OCI-M2 (cell line): ENCODE results near the gene CDC42BPB.
"Not testable (repeated sequence)": the region's sequence is repeated elsewhere in the genome, so short reads cannot be mapped to it uniquely, and the experiment has no call there.

Source experiments
- DNase-seq: peaks from one replicate; lab custom pipeline; 2025; ENCODE audit not compliant: unreplicated experiment; lab: John Stamatoyannopoulos, UW

Gene CDC42BPB

GRCh38 chr14:102902523-102903247, 154.7 kb downstream of the CDC42BPB start:
- no peak for DNase-seq

GRCh38 chr14:102902086-102902485, 155.3 kb downstream of the CDC42BPB start:
- DNase-seq: no peak

DNA sequence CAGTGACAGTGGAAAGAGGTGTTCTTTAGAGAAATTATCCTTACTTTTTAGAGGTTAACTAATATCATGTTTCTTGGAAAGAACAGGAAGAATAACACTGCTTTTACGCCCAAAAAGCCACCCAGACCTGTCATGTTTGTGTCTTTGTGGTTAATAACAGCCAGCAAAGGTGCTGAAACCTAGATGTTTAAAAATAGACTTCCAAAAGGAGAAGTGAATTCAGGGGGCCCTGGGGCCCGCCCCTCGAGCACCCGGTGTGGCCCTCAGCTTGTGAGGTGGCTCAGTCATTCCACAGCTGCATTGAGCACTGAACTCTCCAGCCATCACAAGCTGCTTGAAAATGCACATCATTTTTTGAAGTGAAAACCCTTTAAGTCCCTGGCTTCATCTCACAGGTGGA, 155.7 kb downstream of the CDC42BPB start:
- DNase-seq: no peak

- no peak for DNase-seq
Measured at GRCh38 chr14:102900631-102901571, 156.4 kb downstream of the CDC42BPB start.

- DNase-seq: no peak
Measured at GRCh38 chr14:102899516-102899900, 157.8 kb downstream of the CDC42BPB start.

- no peak for DNase-seq
Measured at GRCh38 chr14:102898776-102899515, 158.4 kb downstream of the CDC42BPB start.

- DNase-seq: no peak
Measured at GRCh38 chr14:102898298-102898697, 159.1 kb downstream of the CDC42BPB start.

- no peak for DNase-seq
Measured at GRCh38 chr14:102897299-102898027, 159.9 kb downstream of the CDC42BPB start.

GRCh38 chr14:102896735-102897134, 160.6 kb downstream of the CDC42BPB start:
- not testable (repeated sequence) for DNase-seq

- DNase-seq: no peak
Measured at GRCh38 chr14:102893452-102893851, 163.9 kb downstream of the CDC42BPB start.

GRCh38 chr14:102892651-102893050, 164.7 kb downstream of the CDC42BPB start:
- no peak for DNase-seq

GRCh38 chr14:102891556-102891955, 165.8 kb downstream of the CDC42BPB start:
- DNase-seq: no peak

DNA sequence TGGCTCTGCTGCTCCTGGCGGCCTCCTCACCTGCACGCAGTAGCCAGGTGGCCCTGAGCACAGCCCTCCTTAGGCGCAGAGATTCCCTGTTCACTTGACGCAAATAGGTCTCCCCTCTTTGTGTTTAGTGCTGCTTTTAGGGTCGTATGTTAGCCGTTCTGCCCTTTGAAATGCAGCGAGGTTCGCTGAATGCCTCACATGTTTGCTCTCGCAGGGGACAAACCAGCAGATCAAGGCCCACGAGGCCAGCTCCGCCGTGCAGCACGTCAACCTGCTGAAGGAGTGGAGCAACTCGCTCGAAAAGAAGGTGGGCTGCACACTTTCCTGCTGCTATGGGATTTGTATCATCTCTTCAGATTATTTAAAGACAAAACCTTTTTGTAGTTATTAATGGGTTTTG, 166.2 kb downstream of the CDC42BPB start:
- DNase-seq: no peak

DNA sequence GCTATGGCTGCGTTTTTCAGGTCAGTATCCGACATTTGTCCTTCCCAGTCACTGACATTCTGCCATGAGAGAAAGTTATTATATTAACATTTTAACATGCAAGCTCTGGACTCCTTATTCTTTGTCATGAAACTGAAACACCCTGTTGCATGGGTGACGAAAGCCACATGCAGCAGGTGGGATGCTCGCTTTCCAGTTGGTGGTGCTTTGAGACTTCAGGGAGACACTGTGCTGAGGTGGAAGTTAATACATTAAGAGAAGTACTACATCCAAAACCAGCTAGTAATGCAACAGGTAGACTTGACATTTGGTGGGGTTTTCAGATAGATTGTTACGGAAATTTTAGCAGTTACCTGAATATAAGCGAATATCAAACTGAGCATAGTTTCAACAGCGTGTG, 167.7 kb downstream of the CDC42BPB start:
- no peak for DNase-seq

DNA sequence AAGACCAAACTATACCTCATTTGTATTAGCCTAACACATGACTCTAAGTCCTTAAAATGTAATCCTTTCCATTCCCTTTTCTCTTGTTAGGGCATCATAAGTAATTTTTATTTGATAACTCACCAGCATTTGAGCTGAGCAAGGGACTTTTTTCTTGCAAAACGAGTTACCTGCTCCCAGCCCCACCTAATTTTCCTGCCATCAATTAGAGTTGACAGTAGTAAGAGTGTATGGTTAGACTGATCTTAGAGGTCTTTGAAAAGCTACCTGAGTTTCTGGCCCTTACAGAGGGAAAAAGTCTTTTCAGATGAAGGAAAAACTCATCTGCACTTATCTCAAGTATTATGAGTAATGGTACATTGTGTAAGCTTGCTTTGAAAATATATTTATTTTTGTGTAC, 168.6 kb downstream of the CDC42BPB start:
- no peak for DNase-seq

- no peak for DNase-seq
Measured at GRCh38 chr14:102885737-102886447, 171.5 kb downstream of the CDC42BPB start.

DNA sequence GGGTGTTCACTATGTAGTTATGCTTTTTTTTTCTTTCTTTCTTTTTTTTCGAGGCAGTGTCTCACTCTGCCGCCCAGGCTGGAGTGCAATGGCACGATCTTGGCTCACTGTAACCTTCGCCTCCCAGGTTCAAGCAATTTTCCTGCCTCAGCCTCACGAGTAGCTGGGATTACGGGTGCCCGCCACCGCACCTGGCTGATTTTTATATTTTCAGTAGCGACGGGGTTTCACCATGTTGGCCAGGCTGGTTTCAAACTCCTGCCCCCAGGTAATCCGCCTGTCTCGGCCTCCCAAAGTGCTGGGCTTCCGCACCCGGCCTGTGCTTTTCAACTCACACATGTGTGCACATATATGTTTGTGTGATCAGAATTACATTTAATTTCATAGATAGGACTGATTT, 173.8 kb downstream of the CDC42BPB start:
- no peak for DNase-seq

DNA sequence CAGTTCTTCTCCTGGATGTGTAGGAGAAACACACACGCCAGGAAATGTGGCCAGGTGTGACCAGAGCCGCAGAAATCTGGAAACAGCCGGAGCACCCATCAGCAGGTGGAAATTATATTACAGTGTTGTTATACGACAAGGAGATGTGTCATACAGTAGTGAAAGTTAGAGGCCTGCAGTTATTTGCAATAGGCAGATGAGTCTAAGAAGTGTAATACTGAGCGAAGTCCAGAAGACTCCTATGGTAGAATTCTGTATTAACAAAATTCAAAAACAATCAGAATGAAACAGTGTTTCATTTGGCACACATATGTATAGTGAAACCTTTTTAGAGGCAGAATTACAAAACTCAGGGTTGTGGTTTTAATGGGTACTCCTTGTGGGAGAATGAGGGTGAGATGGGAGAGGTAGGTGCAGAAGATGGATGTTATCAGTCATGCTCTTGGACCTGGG, 174.2 kb downstream of the CDC42BPB start:
- no peak for DNase-seq
